ENCODE measurements around the gene DYRK3.

GRCh38 chr1:206658981-206659273, 23.6 kb downstream of the DYRK3 start:
- TF ChIP-seq POLR2A (IDR thresholded peaks at IDR 0.05) (no peak), CTCF (IDR thresholded peaks at IDR 0.05) (no peak)
